ENCODE measurements around the gene TUT7.

- TF ChIP-seq CTCF (IDR thresholded peaks at IDR 0.05) (no peak), SIN3A (IDR thresholded peaks at IDR 0.05; ENCODE audit: borderline replicate concordance, insufficient read depth, low read depth, low read length) (no peak)
Measured at GRCh38 chr9:86286278-86286677, 67.9 kb downstream of the TUT7 start.
